ENCODE measurements around the gene AHNAK.

DNA sequence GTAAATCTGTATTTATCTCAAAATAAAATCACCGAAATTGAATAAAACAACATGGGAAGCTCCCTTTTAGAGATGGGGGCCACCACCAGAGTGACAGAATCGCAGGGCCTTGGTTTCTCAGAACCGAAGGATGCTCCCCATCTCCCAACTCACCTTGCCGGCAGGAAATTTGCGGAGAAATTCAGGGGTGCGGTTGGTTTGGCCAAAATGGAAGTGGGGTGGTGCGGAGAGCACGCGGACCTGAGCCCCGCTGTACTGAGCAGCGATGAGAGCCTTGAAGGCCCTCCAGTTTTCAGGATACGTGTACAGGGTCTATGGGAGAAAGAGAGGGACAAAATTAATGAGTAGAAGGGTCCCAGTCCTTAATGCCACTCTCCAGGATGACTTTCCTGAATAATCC is 25.8 kb upstream of the AHNAK start:
- TF ChIP-seq ZNF335 (tag by site-specific recombination; conservative IDR thresholded peaks at IDR 0.05), result no peak
- TF ChIP-seq ZSCAN23 (tag by site-specific recombination; IDR thresholded peaks at IDR 0.05), result no peak
- TF ChIP-seq ZNF112 (tag by site-specific recombination; IDR thresholded peaks at IDR 0.05), result no peak
- TF ChIP-seq, protein P1, sequence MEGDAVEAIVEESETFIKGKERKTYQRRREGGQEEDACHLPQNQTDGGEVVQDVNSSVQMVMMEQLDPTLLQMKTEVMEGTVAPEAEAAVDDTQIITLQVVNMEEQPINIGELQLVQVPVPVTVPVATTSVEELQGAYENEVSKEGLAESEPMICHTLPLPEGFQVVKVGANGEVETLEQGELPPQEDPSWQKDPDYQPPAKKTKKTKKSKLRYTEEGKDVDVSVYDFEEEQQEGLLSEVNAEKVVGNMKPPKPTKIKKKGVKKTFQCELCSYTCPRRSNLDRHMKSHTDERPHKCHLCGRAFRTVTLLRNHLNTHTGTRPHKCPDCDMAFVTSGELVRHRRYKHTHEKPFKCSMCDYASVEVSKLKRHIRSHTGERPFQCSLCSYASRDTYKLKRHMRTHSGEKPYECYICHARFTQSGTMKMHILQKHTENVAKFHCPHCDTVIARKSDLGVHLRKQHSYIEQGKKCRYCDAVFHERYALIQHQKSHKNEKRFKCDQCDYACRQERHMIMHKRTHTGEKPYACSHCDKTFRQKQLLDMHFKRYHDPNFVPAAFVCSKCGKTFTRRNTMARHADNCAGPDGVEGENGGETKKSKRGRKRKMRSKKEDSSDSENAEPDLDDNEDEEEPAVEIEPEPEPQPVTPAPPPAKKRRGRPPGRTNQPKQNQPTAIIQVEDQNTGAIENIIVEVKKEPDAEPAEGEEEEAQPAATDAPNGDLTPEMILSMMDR (tag by site-specific recombination; IDR thresholded peaks at IDR 0.05), result no peak
- TF ChIP-seq, protein P2, sequence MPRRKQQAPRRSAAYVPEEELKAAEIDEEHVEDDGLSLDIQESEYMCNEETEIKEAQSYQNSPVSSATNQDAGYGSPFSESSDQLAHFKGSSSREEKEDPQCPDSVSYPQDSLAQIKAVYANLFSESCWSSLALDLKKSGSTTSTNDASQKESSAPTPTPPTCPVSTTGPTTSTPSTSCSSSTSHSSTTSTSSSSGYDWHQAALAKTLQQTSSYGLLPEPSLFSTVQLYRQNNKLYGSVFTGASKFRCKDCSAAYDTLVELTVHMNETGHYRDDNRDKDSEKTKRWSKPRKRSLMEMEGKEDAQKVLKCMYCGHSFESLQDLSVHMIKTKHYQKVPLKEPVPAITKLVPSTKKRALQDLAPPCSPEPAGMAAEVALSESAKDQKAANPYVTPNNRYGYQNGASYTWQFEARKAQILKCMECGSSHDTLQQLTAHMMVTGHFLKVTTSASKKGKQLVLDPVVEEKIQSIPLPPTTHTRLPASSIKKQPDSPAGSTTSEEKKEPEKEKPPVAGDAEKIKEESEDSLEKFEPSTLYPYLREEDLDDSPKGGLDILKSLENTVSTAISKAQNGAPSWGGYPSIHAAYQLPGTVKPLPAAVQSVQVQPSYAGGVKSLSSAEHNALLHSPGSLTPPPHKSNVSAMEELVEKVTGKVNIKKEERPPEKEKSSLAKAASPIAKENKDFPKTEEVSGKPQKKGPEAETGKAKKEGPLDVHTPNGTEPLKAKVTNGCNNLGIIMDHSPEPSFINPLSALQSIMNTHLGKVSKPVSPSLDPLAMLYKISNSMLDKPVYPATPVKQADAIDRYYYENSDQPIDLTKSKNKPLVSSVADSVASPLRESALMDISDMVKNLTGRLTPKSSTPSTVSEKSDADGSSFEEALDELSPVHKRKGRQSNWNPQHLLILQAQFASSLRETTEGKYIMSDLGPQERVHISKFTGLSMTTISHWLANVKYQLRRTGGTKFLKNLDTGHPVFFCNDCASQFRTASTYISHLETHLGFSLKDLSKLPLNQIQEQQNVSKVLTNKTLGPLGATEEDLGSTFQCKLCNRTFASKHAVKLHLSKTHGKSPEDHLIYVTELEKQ (tag by site-specific recombination; IDR thresholded peaks at IDR 0.05; ENCODE audit: borderline replicate concordance), result no peak
- no peak for TF ChIP-seq RBAK (tag by site-specific recombination; IDR thresholded peaks at IDR 0.05)
- TF ChIP-seq SCRT1 (tag by site-specific recombination; IDR thresholded peaks at IDR 0.05; ENCODE audit: borderline replicate concordance), result no peak

Measured in HEK293 (cell line).